ENCODE data around the gene SEMA6C.

The SEMA6C gene

DNA sequence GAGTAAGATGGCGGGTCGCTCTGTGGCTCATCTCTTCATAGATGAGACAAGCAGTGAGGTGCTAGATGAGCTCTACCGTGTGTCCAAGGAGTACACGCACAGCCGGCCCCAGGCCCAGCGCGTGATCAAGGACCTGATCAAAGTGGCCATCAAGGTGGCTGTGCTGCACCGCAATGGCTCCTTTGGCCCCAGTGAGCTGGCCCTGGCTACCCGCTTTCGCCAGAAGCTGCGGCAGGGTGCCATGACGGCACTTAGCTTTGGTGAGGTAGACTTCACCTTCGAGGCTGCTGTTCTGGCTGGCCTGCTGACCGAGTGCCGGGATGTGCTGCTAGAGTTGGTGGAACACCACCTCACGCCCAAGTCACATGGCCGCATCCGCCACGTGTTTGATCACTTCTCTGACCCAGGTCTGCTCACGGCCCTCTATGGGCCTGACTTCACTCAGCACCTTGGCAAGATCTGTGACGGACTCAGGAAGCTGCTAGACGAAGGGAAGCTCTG is 12.4 kb upstream of the SEMA6C start:
- H4K8ac ChIP-seq (ENCODE audit: low read depth, low read length): peak overlapping the region; percentile 65
- H3K18ac ChIP-seq (ENCODE audit: low read length): no peak overlapping the region
- no peaks in the 10 kb centered on the region for H3K27me3 ChIP-seq (ENCODE audit: control insufficient read depth in 3 of 3, insufficient read depth in 3 of 3, low read depth in 1 of 3, low read length in 3 of 3)
- no peak overlapping the region for H3K4me2 ChIP-seq (ENCODE audit: insufficient read depth, low read length, poor library complexity, severe bottlenecking)
- no peaks in the 10 kb centered on the region for H3K79me1 ChIP-seq (ENCODE audit: low read depth, low read length)
- H3K4ac ChIP-seq (ENCODE audit: low read length): no peak overlapping the region
- H2BK5ac ChIP-seq (ENCODE audit: low read length): no peak overlapping the region
- H2BK120ac ChIP-seq (ENCODE audit: low read depth, low read length): no peak overlapping the region
- H2BK15ac ChIP-seq (ENCODE audit: low read length): no peak overlapping the region
- H3K27ac ChIP-seq (replicated peaks; ENCODE audit: low read length): no peak overlapping the region
- no peak overlapping the region for H3K14ac ChIP-seq (ENCODE audit: low read length)
- H3K9ac ChIP-seq (ENCODE audit: low read depth, low read length, poor library complexity): no peak overlapping the region
- H3K36me3 ChIP-seq (replicated peaks in 1 of 2; ENCODE audit: control insufficient read depth in 2 of 2, insufficient read depth in 2 of 2, low read length in 2 of 2): peaks cover 26 to 42% of the 10 kb centered on the region in 2 donors
- H3K9me3 ChIP-seq (replicated peaks in 1 of 2; ENCODE audit: control insufficient read depth in 2 of 2, insufficient read depth in 1 of 2, low read depth in 1 of 2, low read length in 2 of 2): no peaks in the 10 kb centered on the region
- H2AFZ ChIP-seq (ENCODE audit: low read length): no peak overlapping the region
- no peak overlapping the region for H2AK5ac ChIP-seq (ENCODE audit: low read depth, low read length)
- no peaks in the 10 kb centered on the region for H3K4me1 ChIP-seq (ENCODE audit: control insufficient read depth in 2 of 2, insufficient read depth in 1 of 2, low read depth in 1 of 2, low read length in 2 of 2)
- no peak for DNase-seq (ENCODE audit: low spot score)
- no peak overlapping the region for H3K23ac ChIP-seq (ENCODE audit: low read depth, low read length, poor library complexity)
- WGBS, 2 donors (ENCODE audit: extremely low coverage in 2 of 2, insufficient read length in 2 of 2, insufficient replicate concordance in 1 of 2): no CpG with 5 or more reads among the region's 22 CpGs
- no peak overlapping the region for H4K91ac ChIP-seq (ENCODE audit: low read depth, low read length, poor library complexity)
- H3K4me3 ChIP-seq (ENCODE audit: low read length in 2 of 2): no peak overlapping the region
- no peak overlapping the region for H2BK12ac ChIP-seq (ENCODE audit: low read length)

DNA sequence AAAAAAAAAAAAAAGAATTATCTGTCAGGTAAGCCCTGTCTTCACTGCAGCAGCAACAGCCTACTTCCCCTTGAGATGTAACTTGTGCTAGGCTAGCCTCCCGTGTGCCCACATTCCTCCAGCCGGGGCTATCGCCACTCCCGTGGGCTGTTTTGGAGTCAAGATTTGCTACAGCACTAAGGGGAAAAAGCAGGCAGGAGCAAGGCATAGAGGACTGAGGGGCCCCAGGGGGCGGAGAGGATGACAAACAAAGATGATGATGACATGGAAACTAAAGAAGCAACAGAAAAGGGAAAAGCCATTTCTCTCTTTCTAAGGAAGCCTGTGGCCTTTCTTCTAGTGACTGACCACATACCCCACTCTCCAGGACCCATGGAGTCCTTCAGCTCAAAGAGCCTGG is 11.9 kb upstream of the SEMA6C start:
- Histone ChIP-seq H3K4ac (ENCODE audit: low read length) (no peak overlapping the region), H3K27ac (replicated peaks; ENCODE audit: low read length) (no peak overlapping the region), H2BK15ac (ENCODE audit: low read length) (no peak overlapping the region), H4K8ac (ENCODE audit: low read depth, low read length) (no peak overlapping the region), H3K9me3 (replicated peaks in 1 of 2; ENCODE audit: control insufficient read depth in 2 of 2, insufficient read depth in 1 of 2, low read depth in 1 of 2, low read length in 2 of 2) (no peaks in the 10 kb centered on the region), H3K23ac (ENCODE audit: low read depth, low read length, poor library complexity) (no peak overlapping the region), H3K27me3 (ENCODE audit: control insufficient read depth in 3 of 3, insufficient read depth in 3 of 3, low read depth in 1 of 3, low read length in 3 of 3) (no peaks in the 10 kb centered on the region), H2AFZ (ENCODE audit: low read length) (no peak overlapping the region), H3K14ac (ENCODE audit: low read length) (no peak overlapping the region), H3K9ac (ENCODE audit: low read depth, low read length, poor library complexity) (no peak overlapping the region), H2BK5ac (ENCODE audit: low read length) (no peak overlapping the region), H2AK5ac (ENCODE audit: low read depth, low read length) (no peak overlapping the region), H3K79me1 (ENCODE audit: low read depth, low read length) (no peaks in the 10 kb centered on the region), H3K4me2 (ENCODE audit: insufficient read depth, low read length, poor library complexity, severe bottlenecking) (no peak overlapping the region), H3K18ac (ENCODE audit: low read length) (no peak overlapping the region), H3K36me3 (replicated peaks in 1 of 2; ENCODE audit: control insufficient read depth in 2 of 2, insufficient read depth in 2 of 2, low read length in 2 of 2) (peaks cover 26 to 42% of the 10 kb centered on the region in 2 donors), H2BK120ac (ENCODE audit: low read depth, low read length) (no peak overlapping the region), H4K91ac (ENCODE audit: low read depth, low read length, poor library complexity) (no peak overlapping the region), H3K4me3 (ENCODE audit: low read length in 2 of 2) (no peak overlapping the region), H2BK12ac (ENCODE audit: low read length) (no peak overlapping the region), H3K4me1 (ENCODE audit: control insufficient read depth in 2 of 2, insufficient read depth in 1 of 2, low read depth in 1 of 2, low read length in 2 of 2) (no peaks in the 10 kb centered on the region)
- no CpG with 5 or more reads among the region's 5 CpGs for WGBS, 2 donors (ENCODE audit: extremely low coverage in 2 of 2, insufficient read length in 2 of 2, insufficient replicate concordance in 1 of 2)
- DNase-seq (ENCODE audit: low spot score): no peak

DNA sequence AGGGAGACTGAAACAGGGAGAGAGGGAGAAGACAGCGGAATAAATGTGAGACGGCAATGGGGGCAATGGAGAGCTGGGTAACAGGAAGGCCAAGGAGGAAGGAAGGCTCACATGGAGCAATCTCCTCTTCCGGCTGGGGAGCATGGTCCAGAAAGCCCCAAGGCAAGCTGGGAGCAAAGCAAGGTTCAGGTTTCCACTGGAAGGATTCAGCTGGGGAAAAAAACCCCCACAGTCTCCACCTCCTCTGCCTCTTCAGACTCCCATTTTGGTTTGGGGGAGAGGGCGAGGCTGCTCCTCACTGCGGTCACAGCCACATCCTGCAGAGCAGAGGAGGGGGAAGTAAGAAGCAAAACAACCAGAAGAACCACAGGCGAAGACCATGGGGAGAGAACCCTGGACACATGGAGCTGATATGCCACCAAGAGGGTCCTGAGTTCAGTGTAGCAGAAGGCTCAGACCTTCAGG is 10.7 kb upstream of the SEMA6C start:
- no CpG with 5 or more reads among the region's 6 CpGs for WGBS, 2 donors (ENCODE audit: extremely low coverage in 2 of 2, insufficient read length in 2 of 2, insufficient replicate concordance in 1 of 2)
- Histone ChIP-seq H2BK12ac (ENCODE audit: low read length) (no peak overlapping the region), H3K36me3 (replicated peaks in 1 of 2; ENCODE audit: control insufficient read depth in 2 of 2, insufficient read depth in 2 of 2, low read length in 2 of 2) (peaks cover 26 to 42% of the 10 kb centered on the region in 2 donors)

DNA sequence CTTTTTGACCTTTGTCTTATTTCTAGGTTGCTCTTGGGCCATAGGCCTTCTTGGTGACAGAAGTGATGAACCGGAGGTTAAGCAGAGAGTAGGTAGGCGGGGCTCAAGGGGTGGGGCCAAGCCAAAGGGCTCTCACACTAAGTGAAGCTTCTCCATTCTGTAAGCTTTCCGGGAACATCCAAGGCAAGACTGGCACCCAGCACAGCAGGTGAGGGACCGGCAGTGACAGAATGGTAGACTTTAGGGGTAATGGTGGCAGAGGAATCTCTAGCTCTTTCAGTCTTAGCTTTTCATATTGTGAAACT is 10.0 kb upstream of the SEMA6C start, which contains the start of gene TNFAIP8L2:
TNFAIP8L2 (plus strand) TSS at position 135 of the 305 bp plus-strand sequence. CDS start 2,049 bp downstream, outside the sequence.
- H3K9me3 ChIP-seq (replicated peaks in 1 of 2; ENCODE audit: control insufficient read depth in 2 of 2, insufficient read depth in 1 of 2, low read depth in 1 of 2, low read length in 2 of 2): no peaks in the 10 kb centered on the region
- H3K27me3 ChIP-seq (ENCODE audit: control insufficient read depth in 3 of 3, insufficient read depth in 3 of 3, low read depth in 1 of 3, low read length in 3 of 3): no peaks in the 10 kb centered on the region
- no peak within 1 kb of the TSS for H3K4me2 ChIP-seq (ENCODE audit: insufficient read depth, low read length, poor library complexity, severe bottlenecking)
- DNase-seq (ENCODE audit: low spot score): no peak
- no peak within 1 kb of the TSS for H2BK120ac ChIP-seq (ENCODE audit: low read depth, low read length)
- no peak within 1 kb of the TSS for H2BK15ac ChIP-seq (ENCODE audit: low read length)
- H3K79me1 ChIP-seq (ENCODE audit: low read depth, low read length): peaks cover 2% of the 10 kb centered on the region
- no peaks in the 10 kb centered on the region for H3K4me1 ChIP-seq (ENCODE audit: control insufficient read depth in 2 of 2, insufficient read depth in 1 of 2, low read depth in 1 of 2, low read length in 2 of 2)
- no peak within 1 kb of the TSS for H3K4me3 ChIP-seq (ENCODE audit: low read length in 2 of 2)
- H2AFZ ChIP-seq (ENCODE audit: low read length): no peak within 1 kb of the TSS
- H4K8ac ChIP-seq (ENCODE audit: low read depth, low read length): no peak within 1 kb of the TSS
- no peak within 1 kb of the TSS for H4K91ac ChIP-seq (ENCODE audit: low read depth, low read length, poor library complexity)
- no peak within 1 kb of the TSS for H3K27ac ChIP-seq (replicated peaks; ENCODE audit: low read length)
- no peak within 1 kb of the TSS for H2AK5ac ChIP-seq (ENCODE audit: low read depth, low read length)
- no peak within 1 kb of the TSS for H3K23ac ChIP-seq (ENCODE audit: low read depth, low read length, poor library complexity)
- H2BK12ac ChIP-seq (ENCODE audit: low read length): no peak within 1 kb of the TSS
- no peak within 1 kb of the TSS for H3K9ac ChIP-seq (ENCODE audit: low read depth, low read length, poor library complexity)
- H2BK5ac ChIP-seq (ENCODE audit: low read length): no peak within 1 kb of the TSS
- H3K4ac ChIP-seq (ENCODE audit: low read length): no peak within 1 kb of the TSS
- H3K18ac ChIP-seq (ENCODE audit: low read length): no peak within 1 kb of the TSS
- H3K36me3 ChIP-seq (replicated peaks in 1 of 2; ENCODE audit: control insufficient read depth in 2 of 2, insufficient read depth in 2 of 2, low read length in 2 of 2): peaks cover 22 to 36% of the 10 kb centered on the region in 2 donors
- H3K14ac ChIP-seq (ENCODE audit: low read length): no peak within 1 kb of the TSS
- no CpG with 5 or more reads among the region's 4 CpGs for WGBS, 2 donors (ENCODE audit: extremely low coverage in 2 of 2, insufficient read length in 2 of 2, insufficient replicate concordance in 1 of 2)

More for the DNA sequence above, 10.7 kb upstream of the SEMA6C start:
- Histone ChIP-seq H2BK5ac (ENCODE audit: low read length) (no peak overlapping the region), H3K79me1 (ENCODE audit: low read depth, low read length) (peaks cover 2% of the 10 kb centered on the region), H2BK15ac (ENCODE audit: low read length) (no peak overlapping the region), H3K4ac (ENCODE audit: low read length) (no peak overlapping the region), H3K9me3 (replicated peaks in 1 of 2; ENCODE audit: control insufficient read depth in 2 of 2, insufficient read depth in 1 of 2, low read depth in 1 of 2, low read length in 2 of 2) (no peaks in the 10 kb centered on the region), H3K27ac (replicated peaks; ENCODE audit: low read length) (no peak overlapping the region), H3K23ac (ENCODE audit: low read depth, low read length, poor library complexity) (no peak overlapping the region), H4K91ac (ENCODE audit: low read depth, low read length, poor library complexity) (no peak overlapping the region), H3K9ac (ENCODE audit: low read depth, low read length, poor library complexity) (no peak overlapping the region), H3K18ac (ENCODE audit: low read length) (no peak overlapping the region), H4K8ac (ENCODE audit: low read depth, low read length) (no peak overlapping the region), H2AK5ac (ENCODE audit: low read depth, low read length) (no peak overlapping the region), H3K4me1 (ENCODE audit: control insufficient read depth in 2 of 2, insufficient read depth in 1 of 2, low read depth in 1 of 2, low read length in 2 of 2) (no peaks in the 10 kb centered on the region), H3K4me2 (ENCODE audit: insufficient read depth, low read length, poor library complexity, severe bottlenecking) (no peak overlapping the region), H2BK120ac (ENCODE audit: low read depth, low read length) (no peak overlapping the region), H3K14ac (ENCODE audit: low read length) (no peak overlapping the region), H2AFZ (ENCODE audit: low read length) (no peak overlapping the region), H3K4me3 (ENCODE audit: low read length in 2 of 2) (no peak overlapping the region), H3K27me3 (ENCODE audit: control insufficient read depth in 3 of 3, insufficient read depth in 3 of 3, low read depth in 1 of 3, low read length in 3 of 3) (no peaks in the 10 kb centered on the region)
- no peak for DNase-seq (ENCODE audit: low spot score)

All from neuronal stem cell (in vitro differentiated cells).